GM19324 (cell line): ENCODE results near the gene RASSF1.

Experiments used
- ATAC-seq: cut with Tn5 transposase; IDR thresholded peaks from one replicate; pipeline ENCODE4 v1.9.1; 2021; ENCODE audit warnings: mild to moderate bottlenecking, moderate library complexity; ENCODE audit not compliant: unreplicated experiment, low FRiP score

The RASSF1 gene

GRCh38 chr3:50369012-50369670 lies 28.5 kb upstream of the RASSF1 start:
- no peak for ATAC-seq

GRCh38 chr3:50365842-50366220 lies 25.2 kb upstream of the RASSF1 start:
- no peak for ATAC-seq

GRCh38 chr3:50365080-50365841 lies 24.6 kb upstream of the RASSF1 start:
- peak; percentile 79 for ATAC-seq

- no peak for ATAC-seq
Observed at GRCh38 chr3:50364573-50365079, 24.0 kb upstream of the RASSF1 start.

- ATAC-seq, result no peak
Observed at GRCh38 chr3:50359760-50360110, 19.1 kb upstream of the RASSF1 start.

GRCh38 chr3:50358911-50359759 lies 18.5 kb upstream of the RASSF1 start, which contains the start of gene TMEM115:
TSS of gene TMEM115 (minus strand) at chr3:50359521. CDS start at chr3:50359063, 458 bp downstream.
- peak; percentile 97 for ATAC-seq

GRCh38 chr3:50358355-50358910 lies 17.8 kb upstream of the RASSF1 start:
- no peak for ATAC-seq

- ATAC-seq, result no peak
Observed at GRCh38 chr3:50357481-50357880, 16.8 kb upstream of the RASSF1 start.

GRCh38 chr3:50356553-50356952 lies 15.9 kb upstream of the RASSF1 start:
- ATAC-seq, result no peak

GRCh38 chr3:50355829-50356552 lies 15.4 kb upstream of the RASSF1 start:
- no peak for ATAC-seq

- ATAC-seq, result no peak
Observed at GRCh38 chr3:50354850-50355249, 14.2 kb upstream of the RASSF1 start.

GRCh38 chr3:50354186-50354764 lies 13.6 kb upstream of the RASSF1 start:
- ATAC-seq, result no peak

- ATAC-seq, result no peak
Observed at GRCh38 chr3:50353245-50354004, 12.8 kb upstream of the RASSF1 start.

- ATAC-seq, result no peak
Observed at GRCh38 chr3:50352781-50353180, 12.1 kb upstream of the RASSF1 start.

GRCh38 chr3:50351323-50351697 lies 10.7 kb upstream of the RASSF1 start:
- no peak for ATAC-seq

- peak; percentile 88 for ATAC-seq
Observed at GRCh38 chr3:50350527-50351322, 10.1 kb upstream of the RASSF1 start, which contains the start of the genes CYB561D2 and NPRL2. TSS of gene CYB561D2 (plus strand) at chr3:50350862. CDS start at chr3:50351434, 572 bp downstream. TSS of gene NPRL2 (minus strand) at chr3:50350775. CDS start at chr3:50350652, 123 bp downstream.

GRCh38 chr3:50350213-50350526 lies 9.5 kb upstream of the RASSF1 start:
- ATAC-seq, result no peak

GRCh38 chr3:50347187-50347813 lies 6.7 kb upstream of the RASSF1 start:
- no peak for ATAC-seq
